Thoracic aorta (tissue), 2 donors: ENCODE results near the gene PLAGL1. TPM values are rescaled to one million over a fixed set of nuclear protein-coding genes. Genes with fewer than 3 reads are reported as not detected.

Experiments
- ATAC-seq: fragments of 150-250 bp; one replicate; pipeline ENCODE4 v1.8.0; 2017; ENCODE audit warnings: low read depth; ENCODE audit not compliant: insufficient number of reproducible peaks, low FRiP score
- DNase-seq: peaks from one replicate; pipeline ENCODE4 v3.0.0-alpha.2; 2020; ENCODE audit warnings: low spot score
- H3K27ac ChIP-seq, 2 donors: fragments of 200-600 bp; sonication (generic); 1 replicate in 1 of 2; 2 replicates in 1 of 2; pipeline ENCODE4 v1.5.1; 2016; ENCODE audit warnings: mild to moderate bottlenecking in 2 of 2, moderate library complexity in 2 of 2
- H3K27me3 ChIP-seq: fragments of 200-600 bp; sonication (generic); replicated peaks from 2 replicates; pipeline ENCODE4 v1.6.0; 2016; ENCODE audit warnings: mild to moderate bottlenecking; ENCODE audit not compliant: insufficient read depth
- H3K36me3 ChIP-seq: fragments of 200-600 bp; sonication (generic); one replicate; pipeline ENCODE4 v1.5.1; 2016
- H3K4me1 ChIP-seq, 2 donors: fragments of 200-600 bp; sonication (generic); 1 replicate in 1 of 2; 2 replicates in 1 of 2; pipeline versions ENCODE4 v1.5.1 to v1.6.0; 2016; ENCODE audit warnings: low read depth in 2 of 2, mild to moderate bottlenecking in 1 of 2; ENCODE audit not compliant: control insufficient read depth in 1 of 2
- H3K4me3 ChIP-seq: fragments of 200-600 bp; sonication (generic); 2 replicates; pipeline ENCODE4 v1.5.1; 2016; ENCODE audit warnings: mild to moderate bottlenecking
- H3K9me3 ChIP-seq: fragments of 200-600 bp; sonication (generic); 2 replicates; pipeline ENCODE4 v1.5.1; 2016
- total RNA-seq, 2 donors: library from RNA; depleted of rRNA; stranded (reverse); fragments of >200 nt; gene quantifications; one replicate each; pipeline versions ENCODE4 v1.1.0 to v1.2.3, GENCODE V29; 2016
- TF ChIP-seq, protein P1 (sequence below): fragments of 200-600 bp; sonication (generic); IDR thresholded peaks from one replicate; pipeline ENCODE4 v1.5.1; 2019; ENCODE audit warnings: antibody characterized with exemption

PLAGL1 gene
- total RNA-seq, 2 donors from 2014 or later, result 33.6 to 74.7 TPM

DNA sequence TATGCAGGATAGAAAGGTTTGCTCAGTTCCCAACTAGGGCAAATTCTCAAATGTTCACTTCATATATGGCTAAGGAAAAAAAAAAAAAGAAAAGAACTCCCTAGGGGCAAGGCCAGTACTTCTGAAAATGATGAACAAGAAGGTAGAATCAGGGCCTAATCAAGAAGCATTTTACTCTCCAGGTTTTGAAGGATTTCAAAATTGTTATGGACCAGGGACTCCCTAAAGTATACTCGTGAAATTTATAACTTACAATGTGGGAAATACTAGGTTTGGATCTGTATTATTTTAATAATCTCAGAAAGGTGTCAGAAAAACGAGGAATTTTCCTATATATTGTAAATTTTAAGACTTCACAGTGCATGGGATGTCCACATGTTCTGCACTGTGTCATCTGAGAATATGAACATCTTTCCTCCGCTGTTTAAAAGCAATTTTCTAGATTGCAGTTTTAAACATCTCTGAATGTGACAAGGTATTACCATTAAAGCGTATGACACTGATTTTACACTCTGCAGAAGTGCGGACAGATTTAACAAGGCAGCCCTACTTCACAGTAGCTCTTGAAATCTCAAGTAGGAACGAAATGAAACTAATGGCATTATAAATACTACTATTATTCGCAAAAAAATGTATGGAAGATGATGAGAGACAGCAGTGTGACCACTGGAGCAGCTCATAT is 14.0 kb downstream of the PLAGL1 start:
- no peaks in the 10 kb centered on the region for H3K36me3 ChIP-seq
- no peaks in the 10 kb centered on the region for H3K9me3 ChIP-seq
- DNase-seq (no peak), ATAC-seq (no peak)
- no peak overlapping the region for H3K4me3 ChIP-seq
- no peaks in the 10 kb centered on the region for H3K27me3 ChIP-seq
- no peaks in the 10 kb centered on the region for H3K4me1 ChIP-seq
- TF ChIP-seq, protein P1, sequence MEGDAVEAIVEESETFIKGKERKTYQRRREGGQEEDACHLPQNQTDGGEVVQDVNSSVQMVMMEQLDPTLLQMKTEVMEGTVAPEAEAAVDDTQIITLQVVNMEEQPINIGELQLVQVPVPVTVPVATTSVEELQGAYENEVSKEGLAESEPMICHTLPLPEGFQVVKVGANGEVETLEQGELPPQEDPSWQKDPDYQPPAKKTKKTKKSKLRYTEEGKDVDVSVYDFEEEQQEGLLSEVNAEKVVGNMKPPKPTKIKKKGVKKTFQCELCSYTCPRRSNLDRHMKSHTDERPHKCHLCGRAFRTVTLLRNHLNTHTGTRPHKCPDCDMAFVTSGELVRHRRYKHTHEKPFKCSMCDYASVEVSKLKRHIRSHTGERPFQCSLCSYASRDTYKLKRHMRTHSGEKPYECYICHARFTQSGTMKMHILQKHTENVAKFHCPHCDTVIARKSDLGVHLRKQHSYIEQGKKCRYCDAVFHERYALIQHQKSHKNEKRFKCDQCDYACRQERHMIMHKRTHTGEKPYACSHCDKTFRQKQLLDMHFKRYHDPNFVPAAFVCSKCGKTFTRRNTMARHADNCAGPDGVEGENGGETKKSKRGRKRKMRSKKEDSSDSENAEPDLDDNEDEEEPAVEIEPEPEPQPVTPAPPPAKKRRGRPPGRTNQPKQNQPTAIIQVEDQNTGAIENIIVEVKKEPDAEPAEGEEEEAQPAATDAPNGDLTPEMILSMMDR, result no peak
- no peak overlapping the region for H3K27ac ChIP-seq

DNA sequence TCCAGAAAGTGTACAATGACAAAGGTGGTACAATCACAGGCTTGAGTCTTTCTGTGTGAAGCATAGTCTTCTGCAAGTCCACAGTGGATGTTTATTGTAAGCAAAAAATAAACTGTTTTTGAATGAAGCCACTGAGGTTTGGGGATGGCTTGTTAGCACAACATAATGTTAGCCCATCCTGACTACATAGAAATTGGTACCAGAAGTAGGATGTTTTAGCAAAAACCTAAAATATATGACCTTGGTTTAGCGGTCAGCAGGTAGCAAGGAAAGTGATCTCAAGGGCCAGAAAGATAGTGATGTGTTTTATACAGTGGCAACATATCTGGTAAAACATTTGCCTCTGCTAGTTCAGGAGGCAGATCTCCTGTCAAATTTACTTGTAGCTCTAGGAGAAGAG is 15.8 kb downstream of the PLAGL1 start:
- Histone ChIP-seq H3K36me3 (no peaks in the 10 kb centered on the region), H3K27ac (no peak overlapping the region), H3K9me3 (no peaks in the 10 kb centered on the region), H3K4me3 (no peak overlapping the region), H3K27me3 (no peaks in the 10 kb centered on the region), H3K4me1 (no peaks in the 10 kb centered on the region)
- ATAC-seq, result no peak
- TF ChIP-seq, protein P1, result no peak
- DNase-seq, result no peak

DNA sequence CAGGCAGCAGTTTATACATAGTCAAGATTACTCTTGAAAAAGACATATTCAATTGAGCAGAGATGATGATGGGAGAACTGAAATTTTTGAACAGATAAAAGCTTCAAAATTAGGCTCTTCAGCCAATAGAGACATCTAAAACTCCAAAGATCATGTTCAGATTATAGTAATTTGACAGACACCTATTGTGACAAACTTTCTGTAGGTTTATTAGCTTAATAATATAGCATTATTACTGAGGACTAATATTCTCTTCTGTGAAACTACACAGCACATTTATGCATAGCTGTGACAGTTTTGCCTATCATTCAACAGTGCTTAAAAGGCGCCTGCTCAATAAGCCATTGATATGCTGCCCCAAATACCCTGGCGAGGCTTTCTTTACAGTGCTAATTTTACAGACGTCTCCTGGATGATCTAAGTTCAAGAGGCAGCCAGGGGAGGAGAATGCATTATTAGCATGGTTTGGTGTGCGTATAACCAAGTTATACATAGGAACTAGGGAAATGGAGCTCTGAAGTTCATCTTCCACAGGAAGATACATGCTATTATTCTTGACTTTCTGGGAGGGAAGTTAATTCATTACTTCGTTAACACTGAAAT is 21.5 kb downstream of the PLAGL1 start:
- H3K4me1 ChIP-seq, result no peaks in the 10 kb centered on the region
- no peaks in the 10 kb centered on the region for H3K9me3 ChIP-seq
- no peak overlapping the region for H3K4me3 ChIP-seq
- no peaks in the 10 kb centered on the region for H3K36me3 ChIP-seq
- no peak overlapping the region for H3K27ac ChIP-seq
- H3K27me3 ChIP-seq, result no peaks in the 10 kb centered on the region
- TF ChIP-seq, protein P1, result no peak
- DNase-seq (no peak), ATAC-seq (no peak)

DNA sequence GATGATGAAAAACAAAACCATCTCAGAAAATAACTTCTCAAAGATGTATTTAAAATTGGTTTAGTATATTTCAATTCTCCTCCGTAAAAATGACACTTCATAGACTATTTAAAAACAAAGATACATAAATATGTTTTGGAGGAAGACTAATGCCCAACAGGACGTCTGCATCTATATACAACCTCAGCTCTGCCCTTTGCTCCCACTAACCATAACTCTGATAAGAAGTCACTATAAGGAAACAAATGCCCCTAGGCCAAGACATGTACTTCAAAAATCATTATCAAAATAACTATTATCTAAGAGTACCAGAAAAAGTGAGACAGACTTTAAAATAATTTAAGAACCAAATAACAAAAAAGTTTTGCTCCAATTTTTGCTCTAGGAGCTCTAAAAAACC is 23.4 kb downstream of the PLAGL1 start:
- no peaks in the 10 kb centered on the region for H3K9me3 ChIP-seq
- no peaks in the 10 kb centered on the region for H3K36me3 ChIP-seq
- H3K27me3 ChIP-seq, result no peaks in the 10 kb centered on the region
- ATAC-seq, result no peak
- no peaks in the 10 kb centered on the region for H3K4me1 ChIP-seq
- TF ChIP-seq, protein P1, result no peak
- no peak for DNase-seq
- no peak overlapping the region for H3K4me3 ChIP-seq
- no peak overlapping the region for H3K27ac ChIP-seq

- TF ChIP-seq, protein P1, result no peak
- no peak overlapping the region for H3K27ac ChIP-seq
- no peaks in the 10 kb centered on the region for H3K4me1 ChIP-seq
- no peaks in the 10 kb centered on the region for H3K36me3 ChIP-seq
- no peak overlapping the region for H3K4me3 ChIP-seq
- H3K9me3 ChIP-seq, result no peaks in the 10 kb centered on the region
- H3K27me3 ChIP-seq, result no peaks in the 10 kb centered on the region
- ATAC-seq, result no peak
- DNase-seq, result no peak
These were observed 25.1 kb downstream of the PLAGL1 start for GRCh38 chr6:143982968-143983367.
